PC-3 (cell line): Measurements from ENCODE around the gene ERICH4.

Source experiments
- CTCF ChIP-seq: fragments of 300-600 bp; sonication (generic); conservative IDR thresholded peaks from 2 replicates; pipeline ENCODE4 v1.5.1; 2017; ENCODE audit warnings: antibody characterized with exemption, low read depth, mild to moderate bottlenecking, low read length
- EZH2 ChIP-seq: fragments of 300-600 bp; sonication (generic); IDR thresholded peaks from one replicate; pipeline ENCODE4 v1.6.1; 2017; ENCODE audit warnings: antibody characterized with exemption, mild to moderate bottlenecking, low read length; ENCODE audit not compliant: unreplicated experiment

- TF ChIP-seq CTCF (no peak), EZH2 (no peak)
Measured at GRCh38 chr19:41443813-41444455, 978 bp downstream of the ERICH4 start.
